SK-N-SH (cell line): ENCODE data around the gene SMCO4. TPM values are rescaled to one million over a fixed set of nuclear protein-coding genes. Genes with fewer than 3 reads are reported as not detected.

Source experiments
- CTCF ChIA-PET: fragments of 300-600, 350-600 bp; formaldehyde crosslinking; extraction: SDS; loops from one replicate; lab custom pipeline; 2021; lab: Yijun Ruan, JAX
- POLR2A ChIA-PET: fragments of 350-600 bp; sonication (Branson Sonifier 250); formaldehyde crosslinking; extraction: SDS; loops from one replicate; lab custom pipeline; 2020; ENCODE audit warnings: antibody characterized with exemption, inconsistent platforms; lab: Yijun Ruan, JAX
- DNase-seq: peaks from one replicate; pipeline ENCODE4 v3.0.0; 2012
- H2AFZ ChIP-seq: fragments of 200-600 bp; sonication (generic); 2 replicates; pipeline ENCODE4 v1.8.1; 2016; ENCODE audit warnings: antibody characterized with exemption, mild to moderate bottlenecking, low read depth
- H3F3A ChIP-seq: fragments of 200-600 bp; sonication (generic); replicated peaks from 2 replicates; pipeline ENCODE3; 2016; ENCODE audit warnings: antibody characterized with exemption, mild to moderate bottlenecking; ENCODE audit not compliant: insufficient read depth
- H3K27ac ChIP-seq, 2 experiments: fragments of 200-500 bp in 1 of 2; fragments of 200-600 bp in 1 of 2; sonication (Bioruptor generic) in 1 of 2; sonication (generic), shearing (Covaris generic) in 1 of 2; 2 replicates each; pipeline versions ENCODE4 v1.5.1 to v1.6.1; 2014 to 2016; ENCODE audit warnings: low read depth in 2 of 2, inconsistent platforms in 1 of 2, low read length in 1 of 2, mild to moderate bottlenecking in 1 of 2, mixed read lengths in 1 of 2
- H3K27me3 ChIP-seq: fragments of 200-600 bp; sonication (generic), shearing (Covaris generic); 2 replicates; pipeline ENCODE4 v1.6.1; 2016; ENCODE audit warnings: mixed run types; ENCODE audit not compliant: insufficient read depth
- H3K36me3 ChIP-seq, 2 experiments: fragments of 200-500 bp in 1 of 2; fragments of 200-600 bp in 1 of 2; sonication (Bioruptor generic) in 1 of 2; sonication (generic) in 1 of 2; replicated peaks in 1 of 2; 2 replicates each; pipeline versions ENCODE3 to v1.5.1; 2014 to 2016; ENCODE audit warnings: low read length in 1 of 2, mild to moderate bottlenecking in 1 of 2; ENCODE audit not compliant: insufficient read depth in 2 of 2, control insufficient read depth in 1 of 2
- H3K4me1 ChIP-seq, 2 experiments: fragments of 200-500 bp in 1 of 2; fragments of 200-600 bp in 1 of 2; sonication (Bioruptor generic) in 1 of 2; sonication (generic), shearing (Covaris generic) in 1 of 2; 2 replicates each; pipeline versions ENCODE4 v1.5.1 to v1.6.1; 2014 to 2016; ENCODE audit warnings: low read depth in 1 of 2, low read length in 1 of 2, mixed run types in 1 of 2; ENCODE audit not compliant: insufficient read depth in 2 of 2, control insufficient read depth in 1 of 2
- H3K4me2 ChIP-seq: fragments of 200-600 bp; sonication (generic), shearing (Covaris generic); 2 replicates; pipeline ENCODE4 v1.6.1; 2017; ENCODE audit warnings: mixed run types
- H3K4me3 ChIP-seq, 2 experiments: fragments of 200-500 bp in 1 of 2; fragments of 200-600 bp in 1 of 2; sonication (Bioruptor generic) in 1 of 2; sonication (generic), shearing (Covaris generic) in 1 of 2; 2 replicates each; pipeline versions ENCODE4 v1.5.1 to v1.8.1; 2014 to 2016; ENCODE audit warnings: low read depth in 2 of 2, inconsistent platforms in 1 of 2, low read length in 1 of 2, mild to moderate bottlenecking in 1 of 2, mixed read lengths in 1 of 2, moderate library complexity in 1 of 2
- H3K79me2 ChIP-seq: fragments of 200-600 bp; sonication (generic); 2 replicates; pipeline ENCODE4 v1.8.1; 2017; ENCODE audit warnings: mild to moderate bottlenecking; ENCODE audit not compliant: insufficient read depth
- H3K9ac ChIP-seq: fragments of 200-600 bp; sonication (generic); 2 replicates; pipeline ENCODE4 v1.6.1; 2017; ENCODE audit warnings: mixed run types
- H3K9me2 ChIP-seq: fragments of 200-600 bp; sonication (generic); 2 replicates; pipeline ENCODE4 v1.6.1; 2017; ENCODE audit warnings: mixed run types
- H3K9me3 ChIP-seq: fragments of 200-600 bp; sonication (generic); 2 replicates; pipeline ENCODE4 v1.6.1; 2017; ENCODE audit warnings: mixed run types, mild to moderate bottlenecking, moderate library complexity
- H4K20me1 ChIP-seq: fragments of 200-600 bp; sonication (generic); 2 replicates; pipeline ENCODE4 v1.6.1; 2017; ENCODE audit warnings: mild to moderate bottlenecking, mixed run types; ENCODE audit not compliant: insufficient read depth
- CHD2 ChIP-seq: fragments of 150-350 bp; IDR thresholded peaks from 2 replicates; pipeline ENCODE4 v1.6.1; 2018; ENCODE audit warnings: low read length; ENCODE audit not compliant: partially characterized antibody
- CTCF ChIP-seq: fragments of 200-600 bp; sonication (generic); IDR thresholded peaks from 2 replicates; pipeline ENCODE4 v1.6.1; 2017; ENCODE audit warnings: antibody characterized with exemption, mild to moderate bottlenecking, moderate library complexity
- FOSL2 ChIP-seq: IDR thresholded peaks from 2 replicates; pipeline ENCODE4 v1.4.0; 2012; ENCODE audit warnings: low read depth, mild to moderate bottlenecking, moderate library complexity, borderline replicate concordance
- FOXJ3 ChIP-seq: sonication (generic); formaldehyde crosslinking; IDR thresholded peaks from 2 replicates; pipeline ENCODE4 v1.5.1; 2020; ENCODE audit warnings: mild to moderate bottlenecking, missing genetic modification reagents
- FOXM1 ChIP-seq: IDR thresholded peaks from 2 replicates; pipeline ENCODE4 v1.4.0; 2012; ENCODE audit warnings: low read depth, mild to moderate bottlenecking
- IRF3 ChIP-seq: fragments of 150-350 bp; IDR thresholded peaks from 2 replicates; pipeline ENCODE4 v1.6.1; 2016; ENCODE audit warnings: mild to moderate bottlenecking, low read depth, low read length
- MAX ChIP-seq: IDR thresholded peaks from 2 replicates; pipeline ENCODE4 v1.4.0; 2012; ENCODE audit warnings: low read depth
- MEF2A ChIP-seq: IDR thresholded peaks from 2 replicates; pipeline ENCODE4 v1.4.0; 2012; ENCODE audit warnings: low read depth, borderline replicate concordance
- MXI1 ChIP-seq: IDR thresholded peaks from 2 replicates; pipeline ENCODE4 v1.6.1; 2012; ENCODE audit warnings: mild to moderate bottlenecking, low read depth, low read length, improper control_type of control experiment
- NFIC ChIP-seq: IDR thresholded peaks from 2 replicates; pipeline ENCODE4 v1.4.0; 2012; ENCODE audit warnings: borderline replicate concordance
- PBX3 ChIP-seq: IDR thresholded peaks from 2 replicates; pipeline ENCODE4; 2012
- POLR2AphosphoS5 ChIP-seq: IDR thresholded peaks from 2 replicates; pipeline ENCODE4 v1.6.1; 2012; ENCODE audit warnings: low read depth, low read length
- RAD21 ChIP-seq: IDR thresholded peaks from 2 replicates; pipeline ENCODE4 v1.6.1; 2012; ENCODE audit warnings: mild to moderate bottlenecking, low read length
- RCOR1 ChIP-seq: fragments of 150-350 bp; IDR thresholded peaks from 2 replicates; pipeline ENCODE4 v1.6.1; 2017; ENCODE audit warnings: antibody characterized with exemption, low read length
- RFX5 ChIP-seq: IDR thresholded peaks from 2 replicates; pipeline ENCODE4 v1.6.1; 2012; ENCODE audit warnings: mild to moderate bottlenecking, improper control_type of control experiment, low read length
- RXRA ChIP-seq: IDR thresholded peaks from 2 replicates; pipeline ENCODE4 v1.4.0; 2012; ENCODE audit warnings: low read depth, mild to moderate bottlenecking, borderline replicate concordance
- TCF12 ChIP-seq: IDR thresholded peaks from 2 replicates; pipeline ENCODE4 v1.4.0; 2012
- TEAD4 ChIP-seq: IDR thresholded peaks from 2 replicates; pipeline ENCODE4 v1.4.0; 2012; ENCODE audit warnings: mild to moderate bottlenecking, borderline replicate concordance; ENCODE audit not compliant: insufficient read depth
- USF1 ChIP-seq: IDR thresholded peaks from 2 replicates; pipeline ENCODE4 v1.4.0; 2012; ENCODE audit warnings: low read depth, borderline replicate concordance
- USF2 ChIP-seq: fragments of 150-350 bp; IDR thresholded peaks from 2 replicates; pipeline ENCODE4 v1.6.1; 2017; ENCODE audit warnings: antibody characterized with exemption, low read length, low read depth, borderline replicate concordance
- WGBS: methylation state at CpG from one replicate; pipeline ENCODE4 v1.1.6; 2017; ENCODE audit warnings: low lambda C conversion rate; 5-methylcytosine and 5-hydroxymethylcytosine counted together
- polyA plus RNA-seq, 3 experiments: library from polyadenylated mRNA; depleted of rRNA; stranded (reverse); fragments of >200 nt; gene quantifications; 2 replicates each; pipeline ENCODE4 v1.2.3, GENCODE V29; 2012

The SMCO4 gene
- polyA plus RNA-seq, 1 of the 3 experiments (the other 2 are of a cell fraction) = 9.0 TPM

GRCh38 chr11:93512949-93513667 is 30.1 kb downstream of the SMCO4 start:
- H3K4me3 ChIP-seq = no peak overlapping the region; a peak in 1 of 4 replicates
- H3K9me2 ChIP-seq = no peaks in the 10 kb centered on the region
- H3K27ac ChIP-seq = no peak overlapping the region
- H3K9me3 ChIP-seq = no peaks in the 10 kb centered on the region
- H3K79me2 ChIP-seq = no peaks in the 10 kb centered on the region
- TF ChIP-seq RCOR1 = no peak
- TF ChIP-seq USF1 = no peak
- no peak for TF ChIP-seq RFX5
- no peak for TF ChIP-seq IRF3
- no peak for TF ChIP-seq FOXM1
- no peak for TF ChIP-seq MAX
- TF ChIP-seq FOSL2 = no peak
- TF ChIP-seq TCF12 = no peak
- no peak for TF ChIP-seq MXI1
- no peak for TF ChIP-seq CTCF
- no peak for TF ChIP-seq NFIC
- no peak for TF ChIP-seq RAD21
- TF ChIP-seq RXRA = no peak
- no peak for TF ChIP-seq POLR2AphosphoS5
- TF ChIP-seq USF2 = no peak
- no peak for TF ChIP-seq CHD2
- no peak for TF ChIP-seq TEAD4
- TF ChIP-seq PBX3 = no peak
- no peak for TF ChIP-seq FOXJ3
- no peak for TF ChIP-seq MEF2A
- TF ChIP-seq, all 33 proteins: peak for 0
- no peak overlapping the region for H2AFZ ChIP-seq
- no peaks in the 10 kb centered on the region for H3K36me3 ChIP-seq
- no peak overlapping the region for H3K4me2 ChIP-seq
- no peak for DNase-seq
- no peaks in the 10 kb centered on the region for H3F3A ChIP-seq
- H3K27me3 ChIP-seq = no peaks in the 10 kb centered on the region
- peaks cover 0 to 16% of the 10 kb centered on the region in 2 experiments; a peak in 2 of 4 replicates for H3K4me1 ChIP-seq
- ChIA-PET CTCF (interaction anchor here (1.2 kb wide), 1 partner anchor 20 kb away, joined by 3 read pairs; no protein-coding TSS in a partner anchor), POLR2A (no interaction called here)
- WGBS = 87% methylated on average over 3 of the region's 3 CpGs
- no peaks in the 10 kb centered on the region for H4K20me1 ChIP-seq
- H3K9ac ChIP-seq = no peak overlapping the region
